ENCODE results near the gene CTNND2.

The CTNND2 gene

GRCh38 chr5:11510889-11511288 is 393.4 kb downstream of the CTNND2 start:
- DNase-seq, result no peak

GRCh38 chr5:11509793-11510192 is 394.5 kb downstream of the CTNND2 start:
- no peak for DNase-seq

- DNase-seq, result no peak
These were observed 396.9 kb downstream of the CTNND2 start for GRCh38 chr5:11507156-11507910.

DNA sequence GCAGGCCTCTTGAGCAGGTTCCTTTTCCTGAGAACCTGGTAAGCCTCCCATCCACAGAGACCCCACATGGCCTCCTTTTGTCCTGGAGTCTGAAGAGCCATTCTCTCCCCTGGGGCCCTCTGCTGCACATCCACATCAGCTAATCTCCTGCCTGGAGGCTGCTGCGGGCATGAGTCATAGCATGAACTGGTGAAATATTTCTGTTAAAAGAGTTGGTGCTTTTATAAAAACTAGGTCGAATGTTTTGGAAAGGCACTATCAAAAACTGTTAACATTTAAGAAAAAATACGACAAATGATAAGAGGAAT is 399.4 kb downstream of the CTNND2 start:
- DNase-seq, result no peak

- no peak for DNase-seq
These were observed 400.0 kb downstream of the CTNND2 start for GRCh38 chr5:11504065-11504885.

DNA sequence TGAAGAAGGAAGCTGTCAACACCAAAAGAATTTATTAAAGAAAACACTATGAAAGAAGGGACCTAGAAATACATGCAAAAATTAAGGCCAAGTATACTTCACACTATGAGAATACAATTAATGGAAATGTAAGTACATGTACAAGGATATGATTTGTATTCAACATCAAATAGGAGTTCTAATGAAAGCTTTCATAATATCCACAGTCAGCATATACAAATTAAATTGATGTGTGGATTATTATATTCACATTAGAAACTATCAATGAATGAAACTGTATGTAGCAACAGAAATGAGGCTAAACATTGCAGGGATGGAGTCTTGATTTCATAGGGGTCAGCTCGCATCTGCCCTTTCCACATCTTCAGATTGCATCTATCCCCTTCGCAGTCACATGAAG is 401.5 kb downstream of the CTNND2 start:
- no peak for DNase-seq

GRCh38 chr5:11497651-11498050 is 406.6 kb downstream of the CTNND2 start:
- no peak for DNase-seq

DNA sequence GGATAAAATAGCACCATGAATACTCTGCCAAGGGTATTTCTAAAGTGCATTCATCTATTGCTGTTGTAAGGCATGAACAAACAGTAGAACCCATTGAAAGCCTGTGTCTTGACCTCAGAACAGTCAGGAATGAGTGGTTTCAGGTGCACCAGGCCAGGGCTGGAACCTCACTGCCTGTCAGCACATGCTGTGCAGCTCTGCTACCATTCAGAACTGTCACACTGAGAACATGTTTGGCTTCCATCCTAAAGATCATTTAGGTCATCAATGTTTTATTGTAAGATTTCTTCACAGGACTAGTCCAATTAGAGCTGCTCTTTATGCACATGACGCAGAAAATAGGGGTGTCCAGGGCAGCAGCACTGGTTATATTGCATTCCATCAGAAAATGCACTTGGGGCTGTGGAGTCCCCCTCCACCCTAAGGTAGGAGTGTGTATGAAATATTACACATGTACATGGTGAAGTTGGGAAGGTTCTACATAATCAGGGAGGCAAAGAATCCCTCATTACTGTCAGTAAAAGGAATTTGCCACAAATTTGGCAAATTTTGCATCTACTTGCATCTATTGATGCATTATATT is 408.0 kb downstream of the CTNND2 start:
- no peak for DNase-seq

DNA sequence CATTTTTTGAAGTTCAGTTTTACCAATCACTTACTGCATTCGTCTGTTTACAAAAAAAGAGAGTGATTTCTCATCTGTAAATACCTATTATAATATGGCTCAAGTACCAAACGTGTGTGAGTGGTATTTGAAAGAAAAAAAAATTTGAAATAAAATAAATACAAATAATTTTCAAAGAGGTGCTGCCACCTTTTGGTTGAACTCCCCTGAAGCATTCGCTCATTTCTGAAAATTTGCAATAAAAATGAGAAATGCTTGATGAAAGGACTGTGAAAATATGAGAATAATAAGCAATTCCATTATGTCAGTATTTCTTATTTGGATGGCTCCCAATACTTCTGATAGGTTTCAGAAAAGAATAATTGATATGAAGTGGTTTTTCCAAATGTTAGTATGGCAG is 409.9 kb downstream of the CTNND2 start:
- no peak for DNase-seq

GRCh38 chr5:11491404-11492075 is 412.7 kb downstream of the CTNND2 start:
- no peak for DNase-seq

- DNase-seq, result no peak
These were observed 420.6 kb downstream of the CTNND2 start for GRCh38 chr5:11483630-11484029.

DNA sequence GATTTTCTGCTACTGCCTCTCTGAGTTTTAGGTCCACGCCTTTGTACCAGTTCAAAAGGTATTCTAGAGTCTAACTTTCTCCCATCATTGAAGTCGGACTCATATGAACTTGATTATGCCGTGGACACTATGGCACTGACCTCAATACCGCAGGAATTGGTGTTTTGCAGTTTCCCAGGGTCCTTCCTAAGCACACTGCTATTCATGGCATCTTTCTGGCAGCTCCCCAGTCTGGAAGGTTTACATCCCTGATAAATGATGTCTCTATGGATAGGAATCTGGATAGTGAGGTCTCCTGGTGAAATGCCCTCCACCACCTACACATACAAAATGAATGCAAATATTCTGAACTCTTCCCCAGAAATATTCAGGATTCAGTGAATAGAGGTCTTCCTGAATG is 422.2 kb downstream of the CTNND2 start:
- no peak for DNase-seq

DNA sequence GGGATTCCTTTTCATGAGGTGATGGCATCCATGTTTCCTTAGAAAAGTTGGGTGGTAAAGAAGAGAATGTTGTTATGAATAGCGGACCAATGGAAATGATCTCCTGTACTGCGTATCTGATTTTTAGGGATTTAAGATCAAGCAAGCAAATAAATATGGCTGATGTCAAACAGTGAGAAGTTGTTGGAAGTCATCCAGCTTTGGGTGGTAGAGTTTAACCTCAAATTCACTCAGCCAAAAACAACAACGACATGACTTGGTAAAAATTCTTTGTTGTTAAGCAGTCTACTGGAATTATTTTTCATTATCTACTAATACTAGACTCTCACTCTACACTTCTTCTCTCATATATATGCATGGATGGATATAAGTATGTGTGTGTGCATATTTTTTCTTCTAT is 426.5 kb downstream of the CTNND2 start:
- DNase-seq, result no peak

DNA sequence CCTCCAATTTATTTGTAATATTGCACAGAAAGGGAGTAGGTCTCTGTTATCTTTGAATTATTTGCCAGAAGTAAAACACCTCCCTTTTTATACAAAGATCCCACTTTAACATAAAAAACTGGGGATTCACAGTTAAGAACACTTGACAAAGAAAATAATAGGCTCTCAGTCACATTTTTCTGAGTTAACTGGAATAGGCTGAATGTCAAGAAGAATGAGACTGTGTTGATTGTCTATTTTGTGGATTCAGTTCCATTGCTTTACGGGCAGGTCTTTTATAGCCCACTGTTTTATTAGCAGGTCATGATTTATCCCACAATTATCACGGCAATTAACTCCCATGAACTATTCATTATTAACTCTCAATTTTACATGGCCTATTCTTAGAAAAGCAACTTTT is 427.4 kb downstream of the CTNND2 start:
- DNase-seq, result no peak

GRCh38 chr5:11468334-11469039 is 435.8 kb downstream of the CTNND2 start:
- no peak for DNase-seq

- DNase-seq, result no peak
These were observed 436.7 kb downstream of the CTNND2 start for GRCh38 chr5:11467588-11467987.

DNA sequence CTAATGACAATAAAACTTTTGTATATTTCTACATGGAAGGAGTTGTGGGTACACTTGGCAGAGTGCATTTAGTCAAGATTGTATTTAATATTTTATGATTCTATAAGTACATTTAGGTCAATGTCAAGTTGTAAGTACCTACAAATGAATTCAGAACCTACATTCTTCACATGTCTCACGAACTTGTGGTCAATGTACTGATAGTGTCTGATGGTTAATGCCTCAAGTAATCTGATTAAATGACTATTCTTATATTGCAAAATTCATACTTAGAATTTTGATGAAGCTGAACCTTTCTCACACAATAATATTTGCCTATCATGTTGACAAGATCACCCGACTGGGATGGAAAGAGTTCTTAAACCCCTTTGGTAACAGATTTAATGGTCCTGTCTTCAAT is 444.5 kb downstream of the CTNND2 start:
- DNase-seq, result no peak

GRCh38 chr5:11455505-11455904 is 448.7 kb downstream of the CTNND2 start:
- DNase-seq, result no peak

- DNase-seq, result no peak
These were observed 451.4 kb downstream of the CTNND2 start for GRCh38 chr5:11452852-11453251.

DNA sequence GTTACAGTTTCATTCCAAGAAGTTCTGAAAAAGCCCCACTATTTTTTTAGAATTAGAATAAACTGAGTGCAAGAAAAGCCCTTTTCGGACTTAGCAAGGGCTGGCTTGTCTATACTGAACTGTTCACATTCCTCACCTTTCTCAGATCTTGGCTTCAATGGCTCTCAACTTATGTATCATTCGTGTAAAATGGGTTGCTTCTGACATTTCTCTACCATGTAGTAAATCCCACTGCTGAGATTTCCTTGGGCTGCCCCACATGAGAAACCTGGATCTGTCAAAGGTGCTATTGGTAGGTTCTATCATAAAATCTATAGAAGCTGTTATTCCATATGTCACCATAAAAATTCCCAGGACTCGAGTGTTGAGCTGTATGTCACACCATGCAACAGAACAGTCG is 454.3 kb downstream of the CTNND2 start:
- DNase-seq, result no peak

DNA sequence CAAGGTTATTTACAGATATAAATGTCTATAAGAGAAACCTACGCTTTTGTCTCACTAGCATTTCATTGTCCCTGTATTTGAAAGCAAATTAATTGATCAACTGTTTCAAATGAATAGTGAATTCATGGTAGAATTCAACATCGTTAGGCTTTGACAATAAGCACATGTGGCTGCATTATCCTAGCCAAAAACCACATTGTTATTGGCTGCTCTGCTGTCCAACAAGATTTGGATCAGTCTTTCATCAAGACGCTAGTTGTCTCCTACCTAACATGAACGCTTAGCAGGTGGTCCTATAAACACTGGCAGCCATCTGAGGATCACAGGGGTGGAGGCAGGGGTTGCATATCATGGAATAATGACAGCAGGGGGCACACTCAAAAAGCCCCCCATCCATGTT is 455.0 kb downstream of the CTNND2 start:
- no peak for DNase-seq

GRCh38 chr5:11443831-11444230 is 460.4 kb downstream of the CTNND2 start:
- no peak for DNase-seq

- DNase-seq, result no peak
These were observed 472.1 kb downstream of the CTNND2 start for GRCh38 chr5:11432116-11432515.
